Measurements from ENCODE around the gene DHRSX.

GRCh38 chrX:2373615-2374014, 127.2 kb downstream of the DHRSX start:
- TF ChIP-seq ELK1 (CRISPR knock-in tag; IDR thresholded peaks at IDR 0.05) (no peak), SRSF9 (IDR thresholded peaks at IDR 0.05; ENCODE audit: borderline replicate concordance, low read depth, low read length) (no peak), CTCF (IDR thresholded peaks at IDR 0.05 in 2 of 3, conservative IDR thresholded peaks at IDR 0.05 in 1 of 3; ENCODE audit: insufficient read depth in 2 of 3, low read depth in 1 of 3, low read length in 3 of 3) (no peak), PCBP2 (IDR thresholded peaks at IDR 0.05; ENCODE audit: low read depth, low read length, poor library complexity, severe bottlenecking) (no peak), PHF8 (IDR thresholded peaks at IDR 0.05; ENCODE audit: borderline replicate concordance, low read length) (no peak), MTA2 (IDR thresholded peaks at IDR 0.05; ENCODE audit: low read depth) (no peak), PATZ1 (CRISPR knock-in tag; IDR thresholded peaks at IDR 0.05; ENCODE audit: borderline replicate concordance) (no peak), ELF1 (tag; IDR thresholded peaks at IDR 0.05) (no peak)
